Tibial artery (tissue), 4 donors: Measurements from ENCODE around the gene TBCE.

ENCODE experiments used
- DNase-seq, 2 donors: peaks; one replicate each; pipeline ENCODE4 v3.0.0-alpha.2; 2019
- H3K27ac ChIP-seq, 2 donors: fragments of 200-600 bp; sonication (generic) in 1 of 2; 1 replicate in 1 of 2; 2 replicates in 1 of 2; pipeline ENCODE4 v1.5.1; 2018 to 2019; ENCODE audit warnings: mild to moderate bottlenecking in 1 of 2
- H3K27me3 ChIP-seq, 2 donors: fragments of 200-600 bp; sonication (generic) in 1 of 2; one replicate each; pipeline versions ENCODE4 v1.5.1 to v1.6.0; 2016 to 2019
- H3K36me3 ChIP-seq, 3 donors: fragments of 200-600 bp; sonication (generic) in 2 of 3; one replicate each; pipeline ENCODE4 v1.5.1; 2016 to 2019; ENCODE audit warnings: mild to moderate bottlenecking in 2 of 3
- H3K4me1 ChIP-seq, 4 donors: fragments of 200-600 bp; sonication (generic) in 2 of 4; 1 replicate in 3 of 4; 2 replicates in 1 of 4; pipeline ENCODE4 v1.5.1; 2016 to 2019
- H3K4me3 ChIP-seq, 2 donors: fragments of 200-600 bp; sonication (generic) in 1 of 2; 1 replicate in 1 of 2; 2 replicates in 1 of 2; pipeline ENCODE4 v1.5.1; 2018 to 2019; ENCODE audit warnings: mild to moderate bottlenecking in 2 of 2
- H3K9me3 ChIP-seq, 3 donors: fragments of 200-600 bp; sonication (generic) in 1 of 3; one replicate each; pipeline ENCODE4 v1.5.1; 2016 to 2019
- intact Hi-C: fragments of 100-400 bp; cut with DNase I; formaldehyde crosslinking; loops from one replicate; pipeline ENCODE4 v1.15.0; 2023; ENCODE audit warnings: low total_unique reads
- TF ChIP-seq, protein P1 (sequence below), 2 experiments: fragments of 200-600 bp in 1 of 2; fragments of 450-650 bp in 1 of 2; IDR thresholded peaks; one replicate each; pipeline ENCODE4 v1.5.1; 2017 to 2019; ENCODE audit warnings: antibody characterized with exemption in 2 of 2, mild to moderate bottlenecking in 1 of 2, moderate library complexity in 1 of 2

Gene TBCE

DNA sequence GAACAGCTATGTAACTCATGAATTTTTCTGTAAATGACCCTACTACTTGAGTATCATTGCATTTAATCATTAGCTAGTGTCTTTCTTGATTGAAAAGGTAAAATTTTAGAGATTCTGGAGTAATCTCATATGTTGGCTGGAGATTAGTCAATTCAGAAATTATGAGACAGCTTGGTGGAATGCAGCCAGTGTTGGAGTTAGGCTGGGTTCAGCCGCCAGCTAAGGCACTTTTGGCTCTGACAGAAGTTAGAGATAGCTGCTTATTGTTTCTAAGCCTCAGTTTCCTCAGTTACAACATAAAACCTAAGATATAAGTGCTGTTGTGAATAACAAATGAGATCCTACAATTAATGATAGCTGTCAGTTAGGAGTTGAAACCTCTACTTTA lies 49.4 kb downstream of the TBCE start:
- intact Hi-C loops = loop anchor here (2.0 to 5.0 kb wide), 2 partner anchors 90 to 314 kb away; no protein-coding TSS in a partner anchor
- Histone ChIP-seq H3K4me3 (no peak overlapping the region), H3K4me1 (peaks cover 0 to 5% (median 4%) of the 10 kb centered on the region in 4 donors), H3K27me3 (no peaks in the 10 kb centered on the region), H3K9me3 (no peaks in the 10 kb centered on the region), H3K27ac (no peak overlapping the region), H3K36me3 (no peaks in the 10 kb centered on the region)
- DNase-seq = no peak
- TF ChIP-seq, protein P1, sequence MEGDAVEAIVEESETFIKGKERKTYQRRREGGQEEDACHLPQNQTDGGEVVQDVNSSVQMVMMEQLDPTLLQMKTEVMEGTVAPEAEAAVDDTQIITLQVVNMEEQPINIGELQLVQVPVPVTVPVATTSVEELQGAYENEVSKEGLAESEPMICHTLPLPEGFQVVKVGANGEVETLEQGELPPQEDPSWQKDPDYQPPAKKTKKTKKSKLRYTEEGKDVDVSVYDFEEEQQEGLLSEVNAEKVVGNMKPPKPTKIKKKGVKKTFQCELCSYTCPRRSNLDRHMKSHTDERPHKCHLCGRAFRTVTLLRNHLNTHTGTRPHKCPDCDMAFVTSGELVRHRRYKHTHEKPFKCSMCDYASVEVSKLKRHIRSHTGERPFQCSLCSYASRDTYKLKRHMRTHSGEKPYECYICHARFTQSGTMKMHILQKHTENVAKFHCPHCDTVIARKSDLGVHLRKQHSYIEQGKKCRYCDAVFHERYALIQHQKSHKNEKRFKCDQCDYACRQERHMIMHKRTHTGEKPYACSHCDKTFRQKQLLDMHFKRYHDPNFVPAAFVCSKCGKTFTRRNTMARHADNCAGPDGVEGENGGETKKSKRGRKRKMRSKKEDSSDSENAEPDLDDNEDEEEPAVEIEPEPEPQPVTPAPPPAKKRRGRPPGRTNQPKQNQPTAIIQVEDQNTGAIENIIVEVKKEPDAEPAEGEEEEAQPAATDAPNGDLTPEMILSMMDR (IDR thresholded peaks at IDR 0.05) = no peak

DNA sequence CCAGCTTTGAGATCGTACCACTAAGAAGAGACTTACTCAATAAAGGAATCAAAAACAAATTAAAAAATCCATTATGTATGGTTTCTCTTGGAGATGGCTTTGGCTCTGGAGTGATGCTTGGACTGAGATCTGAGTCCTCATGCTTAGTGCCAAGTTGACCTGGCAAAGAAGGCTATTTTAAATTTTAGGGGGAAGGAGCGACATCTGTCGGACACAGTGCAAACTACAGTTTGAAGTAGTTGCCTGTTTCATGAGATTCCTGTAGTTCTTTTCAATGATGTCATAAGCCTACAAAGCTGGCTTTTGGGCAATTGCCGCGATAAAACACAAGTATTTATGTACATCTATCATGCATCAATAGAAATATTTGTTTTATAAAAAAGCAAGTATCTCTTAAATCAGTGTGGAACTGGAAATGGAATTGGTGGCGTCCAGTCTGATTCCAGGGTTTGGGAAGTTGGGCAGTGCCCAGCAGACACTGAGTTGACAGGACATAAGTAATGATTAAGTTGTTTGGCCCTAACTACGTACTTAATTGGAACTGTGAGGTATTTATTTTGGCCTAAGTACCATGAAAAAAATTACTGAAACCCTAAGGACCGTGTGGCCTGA lies 50.0 kb downstream of the TBCE start:
- Histone ChIP-seq H3K4me1 (peaks cover 0 to 5% (median 4%) of the 10 kb centered on the region in 4 donors), H3K27me3 (no peaks in the 10 kb centered on the region), H3K9me3 (no peaks in the 10 kb centered on the region), H3K27ac (no peak overlapping the region), H3K4me3 (no peak overlapping the region), H3K36me3 (no peaks in the 10 kb centered on the region)
- TF ChIP-seq, protein P1 (IDR thresholded peaks at IDR 0.05) = peak; percentile 84 to 85
- intact Hi-C loops = loop anchor here (2.0 to 5.0 kb wide), 2 partner anchors 90 to 315 kb away; no protein-coding TSS in a partner anchor
- peak; percentile 60 to 69 for DNase-seq

DNA sequence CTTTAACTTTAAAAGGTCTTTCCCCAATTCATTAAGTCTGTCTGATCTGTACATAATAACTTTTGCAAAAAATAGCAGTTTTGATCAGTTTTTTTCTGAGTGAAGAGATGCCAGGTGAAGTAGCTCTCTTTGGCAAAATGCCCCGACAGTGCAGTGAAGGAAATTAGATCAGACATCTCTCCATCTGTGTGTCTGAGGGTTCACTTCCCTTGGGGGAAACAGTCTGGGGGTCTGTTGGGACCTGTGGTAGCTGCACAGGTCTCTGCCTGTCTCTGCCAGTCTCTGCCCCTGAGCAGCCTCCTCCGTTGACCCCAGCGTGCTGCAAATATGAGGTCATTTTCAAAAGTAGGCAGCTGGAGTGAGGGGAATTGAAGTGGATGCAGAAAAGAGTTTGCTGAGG lies 54.5 kb downstream of the TBCE start:
- intact Hi-C loops = loop anchor here (10.0 kb wide), 1 partner anchor 947 kb away; the partner anchor contains the start of gene TARBP1

DNA sequence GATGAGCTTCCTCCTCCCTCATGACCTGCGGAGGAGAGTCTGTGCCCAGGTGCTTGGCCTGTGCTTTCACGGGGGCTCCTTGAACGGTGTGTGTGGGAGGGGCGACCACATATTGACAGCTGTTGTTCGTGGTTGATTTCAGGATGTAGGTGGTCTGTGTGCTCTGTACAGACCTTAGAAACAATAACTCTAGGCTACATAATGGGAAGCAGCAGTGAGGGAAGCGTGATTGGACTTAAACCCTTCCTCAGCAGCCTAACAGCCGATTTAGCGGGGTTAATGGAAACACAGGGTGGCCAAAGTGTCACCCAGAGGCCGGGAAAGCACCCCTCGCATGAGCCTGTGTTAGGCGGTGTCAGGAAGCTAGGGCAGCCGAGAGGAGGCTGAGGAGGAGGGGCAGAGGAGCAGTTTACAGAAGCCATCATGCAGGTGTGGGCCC lies 56.0 kb downstream of the TBCE start:
- peaks cover 0 to 17% (median 0%) of the 10 kb centered on the region in 3 donors for H3K36me3 ChIP-seq
- H3K9me3 ChIP-seq = no peaks in the 10 kb centered on the region
- H3K4me3 ChIP-seq = no peak overlapping the region
- DNase-seq = no peak
- TF ChIP-seq, protein P1 (IDR thresholded peaks at IDR 0.05) = no peak
- no peaks in the 10 kb centered on the region for H3K27me3 ChIP-seq
- H3K4me1 ChIP-seq = peaks cover 0 to 6% (median 0%) of the 10 kb centered on the region in 4 donors
- no peak overlapping the region for H3K27ac ChIP-seq
- intact Hi-C loops = loop anchor here (10.0 kb wide), 1 partner anchor 948 kb away; the partner anchor contains the start of gene TARBP1

More for the DNA sequence above, 54.5 kb downstream of the TBCE start:
- TF ChIP-seq, protein P1 (IDR thresholded peaks at IDR 0.05) = no peak
- peaks cover 0 to 8% (median 2%) of the 10 kb centered on the region in 4 donors for H3K4me1 ChIP-seq
- DNase-seq = no peak
- H3K36me3 ChIP-seq = peaks cover 0 to 7% (median 0%) of the 10 kb centered on the region in 3 donors
- H3K27ac ChIP-seq = no peak overlapping the region
- H3K9me3 ChIP-seq = no peaks in the 10 kb centered on the region
- no peak overlapping the region for H3K4me3 ChIP-seq
- H3K27me3 ChIP-seq = no peaks in the 10 kb centered on the region

DNA sequence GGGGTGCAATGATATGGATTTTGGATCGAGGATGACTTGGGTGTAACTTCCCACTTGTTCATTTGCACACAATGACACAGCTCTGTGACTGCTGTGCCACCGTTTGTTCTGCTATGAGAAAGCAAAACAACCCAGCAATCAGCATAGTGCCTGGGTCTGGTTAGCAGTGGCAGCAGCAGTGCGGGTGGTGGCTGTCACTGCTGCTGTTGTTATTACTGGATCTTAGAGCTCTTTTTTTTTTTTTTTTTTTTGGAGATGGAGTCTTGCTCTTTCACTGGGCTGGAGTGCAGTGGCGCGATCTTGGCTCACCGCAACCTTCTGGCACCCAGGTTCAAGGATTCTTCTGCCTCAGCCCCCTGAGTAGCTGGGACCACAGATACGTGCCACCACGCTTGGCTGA lies 56.9 kb downstream of the TBCE start:
- H3K27ac ChIP-seq = no peak overlapping the region
- no peak for DNase-seq
- H3K4me3 ChIP-seq = no peak overlapping the region
- no peaks in the 10 kb centered on the region for H3K9me3 ChIP-seq
- no peaks in the 10 kb centered on the region for H3K27me3 ChIP-seq
- peaks cover 0 to 17% (median 0%) of the 10 kb centered on the region in 3 donors for H3K36me3 ChIP-seq
- peaks cover 0 to 6% (median 0%) of the 10 kb centered on the region in 4 donors for H3K4me1 ChIP-seq
- intact Hi-C loops = loop anchor here (10.0 kb wide), 1 partner anchor 949 kb away; the partner anchor contains the start of gene TARBP1
- TF ChIP-seq, protein P1 (IDR thresholded peaks at IDR 0.05) = no peak
